ACC112 (cell line): ENCODE measurements around the gene CHCHD1.

Experiments used
- H2AFZ ChIP-seq: fragments of 200-600 bp; sonication (generic); one replicate; pipeline ENCODE4 v1.6.0; 2017; ENCODE audit warnings: antibody characterized with exemption, low read length; ENCODE audit not compliant: unreplicated experiment
- H3K27ac ChIP-seq: fragments of 200-600 bp; sonication (generic); 2 replicates; pipeline ENCODE4 v1.5.1; 2014; ENCODE audit warnings: low read depth, mild to moderate bottlenecking, antibody characterized with exemption, low read length, moderate library complexity
- H3K27me3 ChIP-seq: fragments of 200-600 bp; sonication (generic); 2 replicates; pipeline ENCODE4 v1.6.1; 2014; ENCODE audit warnings: mild to moderate bottlenecking, antibody characterized with exemption, low read length, moderate library complexity, mixed read lengths; ENCODE audit not compliant: insufficient read depth
- H3K36me3 ChIP-seq: fragments of 200-600 bp; sonication (generic); 2 replicates; pipeline ENCODE4 v1.6.1; 2016; ENCODE audit warnings: mild to moderate bottlenecking, antibody characterized with exemption, low read length, moderate library complexity, mixed read lengths; ENCODE audit not compliant: insufficient read depth
- H3K4me1 ChIP-seq: fragments of 200-600 bp; sonication (generic); one replicate; pipeline ENCODE4 v1.6.1; 2016; ENCODE audit warnings: low read length, mixed read lengths; ENCODE audit not compliant: insufficient read depth, unreplicated experiment, control insufficient read depth
- H3K4me3 ChIP-seq: fragments of 200-600 bp; sonication (generic); 2 replicates; pipeline ENCODE4 v1.5.1; 2014; ENCODE audit warnings: mild to moderate bottlenecking, low read depth, low read length
- H3K79me2 ChIP-seq: fragments of 200-600 bp; sonication (generic); one replicate; pipeline ENCODE4 v1.6.0; 2016; ENCODE audit warnings: low read length; ENCODE audit not compliant: control insufficient read depth, unreplicated experiment, insufficient read depth

Gene CHCHD1

DNA sequence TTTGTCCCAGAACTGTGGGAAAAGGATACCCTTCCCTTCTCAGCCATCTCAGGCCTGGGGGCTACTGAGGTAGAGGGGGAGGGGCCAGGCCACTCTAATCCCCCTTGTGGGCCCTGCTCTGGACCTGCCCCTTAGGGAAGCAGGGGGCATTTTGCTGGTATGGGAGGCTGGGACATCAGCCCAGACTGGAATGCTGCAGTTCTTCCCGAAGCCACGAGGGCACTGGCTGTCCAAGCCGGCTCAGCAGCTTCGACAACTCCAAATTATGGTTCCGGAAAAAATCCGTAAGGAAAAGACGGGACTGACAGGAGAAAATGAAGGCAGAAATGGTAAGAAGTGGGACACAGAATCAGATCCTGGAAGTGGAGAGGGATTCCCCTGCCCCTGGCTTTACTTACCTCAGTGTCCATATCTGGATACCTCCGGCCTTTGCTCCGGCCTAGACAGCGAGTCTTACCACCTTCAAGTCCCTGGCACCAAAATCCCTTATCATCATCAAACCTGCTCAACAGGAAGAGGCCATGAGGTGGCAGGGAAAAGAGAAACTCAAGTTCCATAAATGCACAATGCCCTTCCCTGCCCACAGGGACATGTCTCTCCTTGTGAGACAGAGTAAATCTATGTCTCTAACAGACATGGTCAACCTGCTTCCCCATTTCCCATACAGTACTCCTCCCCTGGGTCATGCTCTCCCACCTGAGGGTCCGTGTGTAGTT, 20.6 kb downstream of the CHCHD1 start:
- Histone ChIP-seq H3K4me3 (no peak overlapping the region), H2AFZ (no peak overlapping the region), H3K27me3 (no peaks in the 10 kb centered on the region), H3K27ac (no peak overlapping the region), H3K36me3 (peaks cover 22% of the 10 kb centered on the region; the same call in 1 of the 2 replicates), H3K4me1 (no peaks in the 10 kb centered on the region), H3K79me2 (no peaks in the 10 kb centered on the region)

GRCh38 chr10:73803680-73804286, 21.9 kb downstream of the CHCHD1 start:
- peaks cover 4% of the 10 kb centered on the region for H3K79me2 ChIP-seq
- H3K27ac ChIP-seq: no peak overlapping the region
- no peak overlapping the region for H3K4me3 ChIP-seq
- no peaks in the 10 kb centered on the region for H3K27me3 ChIP-seq
- no peaks in the 10 kb centered on the region for H3K4me1 ChIP-seq
- peaks cover 26% of the 10 kb centered on the region; the same call in 1 of the 2 replicates for H3K36me3 ChIP-seq
- no peak overlapping the region for H2AFZ ChIP-seq

- no peak overlapping the region for H3K27ac ChIP-seq
- H3K4me3 ChIP-seq: no peak overlapping the region
- H3K36me3 ChIP-seq: peaks cover 23% of the 10 kb centered on the region; the same call in 1 of the 2 replicates
- H3K79me2 ChIP-seq: peaks cover 11% of the 10 kb centered on the region
- H3K4me1 ChIP-seq: no peaks in the 10 kb centered on the region
- no peaks in the 10 kb centered on the region for H3K27me3 ChIP-seq
- no peak overlapping the region for H2AFZ ChIP-seq
Measured at GRCh38 chr10:73806176-73806950, 24.5 kb downstream of the CHCHD1 start.

- H3K4me1 ChIP-seq: no peaks in the 10 kb centered on the region
- peaks cover 11% of the 10 kb centered on the region for H3K79me2 ChIP-seq
- H3K27ac ChIP-seq: no peak overlapping the region
- no peaks in the 10 kb centered on the region for H3K27me3 ChIP-seq
- H3K4me3 ChIP-seq: no peak overlapping the region
- H2AFZ ChIP-seq: no peak overlapping the region
- peaks cover 15% of the 10 kb centered on the region; the same call in 1 of the 2 replicates for H3K36me3 ChIP-seq
Measured at GRCh38 chr10:73807471-73807870, 25.6 kb downstream of the CHCHD1 start.

DNA sequence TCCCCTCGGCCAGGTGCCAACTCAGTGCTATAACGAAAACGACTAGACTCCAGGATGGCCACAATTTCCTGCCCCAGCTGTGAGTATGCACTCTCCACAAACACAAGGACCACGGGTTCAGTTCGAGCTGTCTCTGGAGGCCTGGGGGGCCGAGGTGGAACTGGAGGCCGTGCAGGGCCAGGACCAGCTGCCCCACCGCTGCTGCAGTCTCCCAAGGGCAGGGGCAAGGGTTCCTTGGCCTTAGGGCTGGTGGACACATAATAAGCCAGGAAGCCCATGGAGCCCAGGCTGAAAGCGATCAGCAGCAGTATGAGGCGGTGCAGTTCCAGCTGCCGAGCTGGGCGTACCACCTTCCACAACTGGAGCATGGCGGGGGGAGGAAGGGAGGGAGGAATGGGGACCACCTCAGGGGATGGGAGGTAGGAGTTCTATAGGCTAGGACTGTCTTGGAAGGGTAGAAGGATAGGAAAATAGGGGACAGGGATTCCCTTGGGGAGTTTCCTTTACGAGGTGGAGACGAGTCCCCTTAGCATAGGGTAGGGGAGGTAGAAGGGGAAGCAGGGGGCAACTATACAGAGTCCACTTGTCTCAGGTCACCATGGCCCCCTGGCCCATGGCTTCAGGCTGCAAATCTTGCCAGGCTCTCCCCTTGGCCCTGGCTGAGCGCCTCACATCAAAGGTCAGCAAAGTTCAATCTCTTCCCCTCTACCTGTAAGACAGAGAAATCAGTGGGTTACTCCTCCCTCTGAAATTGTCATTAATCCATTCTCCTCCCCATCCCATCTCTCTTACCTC, 26.4 kb downstream of the CHCHD1 start:
- no peak overlapping the region for H3K27ac ChIP-seq
- H3K36me3 ChIP-seq: peaks cover 14% of the 10 kb centered on the region; the same call in 1 of the 2 replicates
- H2AFZ ChIP-seq: no peak overlapping the region
- no peak overlapping the region for H3K4me3 ChIP-seq
- no peaks in the 10 kb centered on the region for H3K27me3 ChIP-seq
- H3K79me2 ChIP-seq: peaks cover 11% of the 10 kb centered on the region
- H3K4me1 ChIP-seq: no peaks in the 10 kb centered on the region

DNA sequence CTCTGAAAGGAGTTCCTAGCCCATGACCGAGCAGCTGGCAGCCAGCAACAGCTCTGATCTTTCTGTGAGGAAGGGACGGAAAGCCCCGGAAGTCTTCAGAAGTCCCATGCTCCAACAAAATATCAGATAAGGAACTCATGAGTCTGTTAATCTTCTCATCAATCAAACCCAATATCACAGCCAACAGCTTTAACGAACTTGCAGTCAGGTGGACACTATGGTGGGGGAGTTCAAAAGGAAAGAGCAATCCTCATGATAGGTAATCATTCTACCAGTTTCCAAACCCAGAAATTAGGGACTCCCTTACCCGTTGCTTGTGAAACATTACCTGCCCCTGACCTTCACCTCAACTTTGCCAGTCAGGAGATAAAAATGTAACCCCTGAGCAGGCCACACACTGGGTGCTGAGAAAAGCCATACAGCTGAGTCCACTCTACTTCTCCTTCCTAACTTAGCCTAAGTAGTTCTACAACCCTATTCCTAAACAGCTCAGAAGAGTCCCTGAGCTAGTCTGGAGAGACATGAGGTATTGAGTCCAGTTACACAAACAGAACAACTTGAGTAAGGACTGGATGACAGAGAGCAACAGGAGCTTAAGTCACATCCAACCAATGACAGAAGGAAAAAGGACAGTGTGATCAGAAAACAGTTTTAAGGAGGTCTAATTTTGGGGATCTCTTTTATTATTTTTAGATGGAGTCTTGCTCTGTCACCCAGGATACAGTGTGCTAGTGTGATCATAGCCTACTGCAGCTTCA, 27.4 kb downstream of the CHCHD1 start:
- H3K27ac ChIP-seq: no peak overlapping the region
- H3K79me2 ChIP-seq: peaks cover 11% of the 10 kb centered on the region
- H3K4me1 ChIP-seq: no peaks in the 10 kb centered on the region
- peaks cover 14% of the 10 kb centered on the region; the same call in 1 of the 2 replicates for H3K36me3 ChIP-seq
- H2AFZ ChIP-seq: no peak overlapping the region
- H3K4me3 ChIP-seq: no peak overlapping the region
- no peaks in the 10 kb centered on the region for H3K27me3 ChIP-seq

- Histone ChIP-seq H3K4me1 (peaks cover under 1% of the 10 kb centered on the region), H2AFZ (peak overlapping the region; percentile 69), H3K36me3 (peaks cover 14% of the 10 kb centered on the region; the same call in 1 of the 2 replicates), H3K27ac (no peak overlapping the region), H3K4me3 (peak overlapping the region; percentile 96), H3K79me2 (peaks cover 11% of the 10 kb centered on the region), H3K27me3 (no peaks in the 10 kb centered on the region)
Measured at GRCh38 chr10:73810358-73810734, 28.5 kb downstream of the CHCHD1 start.

GRCh38 chr10:73810735-73811465, 29.1 kb downstream of the CHCHD1 start:
- Histone ChIP-seq H3K27me3 (no peaks in the 10 kb centered on the region), H3K4me3 (peak overlapping the region; percentile 96), H2AFZ (peak overlapping the region; percentile 69), H3K79me2 (peaks cover 11% of the 10 kb centered on the region), H3K36me3 (peaks cover 10% of the 10 kb centered on the region; the same call in 1 of the 2 replicates), H3K27ac (peak overlapping the region; percentile 70; the same call in 1 of the 2 replicates), H3K4me1 (peaks cover 6% of the 10 kb centered on the region)

DNA sequence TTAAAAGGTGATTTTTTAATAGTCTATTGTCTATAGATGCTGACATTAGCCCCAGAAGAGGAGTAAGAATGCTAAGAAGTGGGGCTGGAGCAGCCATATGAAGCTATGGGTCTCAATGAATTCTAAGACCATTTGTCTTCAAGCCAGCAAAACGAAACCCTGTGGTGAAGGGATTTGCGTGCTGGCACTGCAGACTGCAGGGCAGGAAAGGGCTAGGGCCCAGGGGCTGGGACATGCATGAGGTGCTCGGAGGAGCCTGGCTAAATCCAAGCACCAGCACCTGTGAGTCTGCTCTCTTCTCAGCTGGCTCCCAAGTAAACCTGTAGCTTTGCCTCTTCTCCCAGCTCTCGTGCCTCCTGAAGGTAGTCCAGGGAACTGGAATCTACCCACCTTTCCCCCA, 30.8 kb downstream of the CHCHD1 start:
- H2AFZ ChIP-seq: no peak overlapping the region
- peaks cover 5% of the 10 kb centered on the region; the same call in 1 of the 2 replicates for H3K36me3 ChIP-seq
- no peak overlapping the region for H3K4me3 ChIP-seq
- no peak overlapping the region for H3K27ac ChIP-seq
- peaks cover 11% of the 10 kb centered on the region for H3K79me2 ChIP-seq
- no peaks in the 10 kb centered on the region for H3K27me3 ChIP-seq
- H3K4me1 ChIP-seq: peaks cover 24% of the 10 kb centered on the region
